Mucosa of rectum (tissue), 2 donors: ENCODE results near the gene ELMOD3.
"Not testable (repeated sequence)": the region's sequence is repeated elsewhere in the genome, so short reads cannot be mapped to it uniquely, and the experiment has no call there.

ENCODE experiments used
- H3K27ac ChIP-seq, 2 donors: one replicate each; pipeline ENCODE4 v1.7.0; 2013; ENCODE audit warnings: inconsistent platforms in 2 of 2, low read depth in 2 of 2, low read length in 2 of 2
- H3K27me3 ChIP-seq, 2 donors: one replicate each; pipeline ENCODE4 v1.7.0; 2013; ENCODE audit warnings: low read length in 2 of 2; ENCODE audit not compliant: control insufficient read depth in 2 of 2, insufficient read depth in 2 of 2
- H3K36me3 ChIP-seq, 2 donors: one replicate each; pipeline ENCODE4 v1.7.0; 2013; ENCODE audit warnings: low read length in 2 of 2; ENCODE audit not compliant: control insufficient read depth in 2 of 2, insufficient read depth in 2 of 2
- H3K4me1 ChIP-seq, 2 donors: one replicate each; pipeline ENCODE4 v1.7.0; 2013; ENCODE audit warnings: low read length in 2 of 2, mild to moderate bottlenecking in 1 of 2; ENCODE audit not compliant: control insufficient read depth in 2 of 2, insufficient read depth in 2 of 2
- H3K4me3 ChIP-seq, 2 donors: one replicate each; pipeline ENCODE4 v1.7.0; 2013; ENCODE audit warnings: low read length in 2 of 2
- H3K9ac ChIP-seq, 2 donors: one replicate each; pipeline ENCODE4 v1.7.0; 2013; ENCODE audit warnings: low read length in 2 of 2, low read depth in 1 of 2, mild to moderate bottlenecking in 1 of 2
- H3K9me3 ChIP-seq, 2 donors: one replicate each; pipeline ENCODE4 v1.7.0; 2013; ENCODE audit warnings: low read length in 2 of 2; ENCODE audit not compliant: control insufficient read depth in 2 of 2
- donor health status: healthy.
- donor health status: Normal muscosa, but diverticular disease.

The ELMOD3 gene

DNA sequence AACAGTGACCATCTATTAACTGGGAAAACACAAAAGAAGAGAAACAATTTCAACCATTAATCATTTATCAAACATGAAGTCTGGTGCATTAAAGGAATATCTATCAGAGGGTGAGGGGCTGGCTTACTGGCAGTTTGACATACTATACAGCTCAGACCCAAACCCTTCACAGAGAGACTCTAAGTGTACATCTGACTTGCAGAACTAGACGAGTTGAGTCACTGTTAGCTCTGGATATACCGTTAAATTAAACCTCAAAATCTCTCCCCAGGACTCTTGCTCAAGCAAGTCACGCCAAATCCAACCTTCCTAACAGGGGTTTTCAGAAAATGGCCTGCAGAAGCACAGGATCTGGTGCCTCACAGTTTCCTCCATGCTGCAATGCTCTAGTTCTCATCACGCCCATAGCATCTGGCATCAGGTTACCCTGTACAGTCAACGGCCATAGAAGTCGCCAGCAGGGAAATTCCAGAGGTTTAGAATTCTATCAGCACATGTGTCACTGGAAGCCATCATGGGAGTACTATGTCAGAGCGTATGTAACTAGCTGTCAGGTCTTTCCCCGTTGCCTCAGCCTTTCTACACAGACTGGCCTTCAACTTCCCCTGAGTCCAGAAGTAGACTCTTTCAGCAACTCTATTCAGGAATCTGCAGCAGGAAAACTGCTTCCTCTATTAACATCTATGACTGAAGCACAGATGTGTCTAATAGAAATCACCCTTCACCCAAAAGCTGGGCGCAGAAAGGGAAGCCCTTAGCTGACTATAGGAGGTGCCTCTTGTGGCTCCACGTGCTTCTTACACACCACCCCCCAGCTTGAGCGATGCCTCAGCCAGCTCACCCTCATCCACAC, 36.1 kb upstream of the ELMOD3 start:
- Histone ChIP-seq H3K4me3 (no peak overlapping the region), H3K9me3 (no peaks in the 10 kb centered on the region), H3K9ac (no peak overlapping the region), H3K27ac (no peak overlapping the region), H3K27me3 (no peaks in the 10 kb centered on the region), H3K4me1 (peaks cover 4 to 5% of the 10 kb centered on the region in 2 donors), H3K36me3 (peaks cover 60 to 77% of the 10 kb centered on the region in 2 donors)

- H3K9ac ChIP-seq = no peak overlapping the region
- no peaks in the 10 kb centered on the region for H3K9me3 ChIP-seq
- no peaks in the 10 kb centered on the region for H3K27me3 ChIP-seq
- no peak overlapping the region for H3K27ac ChIP-seq
- no peak overlapping the region for H3K4me3 ChIP-seq
- H3K36me3 ChIP-seq = peaks cover 63 to 82% of the 10 kb centered on the region in 2 donors
- H3K4me1 ChIP-seq = peaks cover 12 to 18% of the 10 kb centered on the region in 2 donors
Observed at GRCh38 chr2:85319796-85320195, 34.8 kb upstream of the ELMOD3 start.

- H3K27me3 ChIP-seq = no peaks in the 10 kb centered on the region
- no peak overlapping the region for H3K9ac ChIP-seq
- peaks cover 35 to 39% of the 10 kb centered on the region in 2 donors for H3K4me1 ChIP-seq
- no peaks in the 10 kb centered on the region for H3K9me3 ChIP-seq
- peak overlapping the region in 1 of 2 donors; percentile 31 for H3K4me3 ChIP-seq
- peaks cover 54 to 57% of the 10 kb centered on the region in 2 donors for H3K36me3 ChIP-seq
- H3K27ac ChIP-seq = no peak overlapping the region
Observed at GRCh38 chr2:85323351-85323987, 31.1 kb upstream of the ELMOD3 start.

DNA sequence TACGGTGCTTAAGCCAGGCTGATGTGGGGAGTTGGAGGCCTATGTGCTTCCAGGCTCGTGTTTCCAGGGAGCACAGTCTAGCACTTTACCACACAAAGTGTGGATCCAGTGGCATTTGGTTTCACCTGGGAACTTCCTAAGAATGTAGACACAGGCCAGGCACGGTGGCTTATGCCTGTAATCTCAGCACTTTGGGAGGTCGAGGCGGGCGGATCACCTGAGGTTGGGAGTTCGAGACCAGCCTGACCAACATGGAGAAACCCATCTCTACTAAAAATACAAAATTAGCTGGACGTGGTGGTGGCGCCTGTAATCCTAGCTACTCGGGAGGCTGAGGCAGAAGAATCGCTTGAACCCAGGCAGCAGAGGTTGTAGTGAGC, 30.6 kb upstream of the ELMOD3 start:
- peak overlapping the region in 1 of 2 donors; percentile 28 for H3K27ac ChIP-seq
- not testable (repeated sequence) for H3K27me3 ChIP-seq, H3K9me3 ChIP-seq, H3K9ac ChIP-seq
- peaks cover 52 to 53% of the 10 kb centered on the region in 2 donors for H3K36me3 ChIP-seq
- H3K4me3 ChIP-seq = peak overlapping the region in 1 of 2 donors; percentile 31
- peaks cover 35 to 39% of the 10 kb centered on the region in 2 donors for H3K4me1 ChIP-seq

DNA sequence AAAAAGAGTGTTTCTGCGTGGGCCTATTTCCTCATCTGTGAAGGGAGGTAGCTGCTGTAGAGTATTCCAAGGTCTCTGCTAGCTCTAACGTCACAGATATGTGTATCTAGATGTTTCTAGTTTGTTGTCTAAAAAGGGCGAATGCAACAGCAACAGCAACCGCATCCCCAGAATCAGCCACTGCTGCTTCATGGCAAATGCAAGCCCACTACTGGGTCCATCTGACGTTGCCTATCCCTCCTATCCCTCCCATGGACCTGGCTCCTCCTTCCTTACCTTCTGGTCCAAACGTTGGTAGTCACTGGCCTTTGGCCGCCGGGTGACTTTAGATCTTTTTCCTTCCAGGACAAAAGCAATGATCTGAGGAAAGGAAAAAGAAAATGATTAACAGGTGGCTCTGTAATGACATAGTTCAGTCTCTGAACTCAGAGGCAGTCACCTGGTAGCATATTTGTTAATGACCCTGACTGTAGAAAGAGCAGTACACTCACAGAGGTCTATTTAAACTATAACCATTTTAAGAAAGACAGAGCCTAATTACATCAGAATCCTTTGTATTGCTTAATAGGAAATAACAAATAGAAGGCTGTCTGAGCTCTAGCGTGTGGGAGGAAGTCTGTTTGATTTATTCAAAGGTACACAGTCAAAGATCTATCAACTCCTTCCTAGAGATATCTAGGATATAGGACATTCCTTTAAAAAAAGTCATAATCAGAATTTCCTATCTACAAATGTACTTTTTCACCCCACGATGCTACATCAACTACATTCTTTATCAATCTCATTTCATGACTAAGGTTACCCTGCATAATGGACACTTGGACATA, 29.7 kb upstream of the ELMOD3 start:
- Histone ChIP-seq H3K9me3 (no peaks in the 10 kb centered on the region), H3K27me3 (no peaks in the 10 kb centered on the region), H3K4me3 (peak overlapping the region; percentile 99), H3K27ac (peak overlapping the region; percentile 28 to 53), H3K4me1 (peaks cover 32 to 39% of the 10 kb centered on the region in 2 donors), H3K36me3 (peaks cover 45 to 46% of the 10 kb centered on the region in 2 donors), H3K9ac (peak overlapping the region; percentile 1 to 98)

DNA sequence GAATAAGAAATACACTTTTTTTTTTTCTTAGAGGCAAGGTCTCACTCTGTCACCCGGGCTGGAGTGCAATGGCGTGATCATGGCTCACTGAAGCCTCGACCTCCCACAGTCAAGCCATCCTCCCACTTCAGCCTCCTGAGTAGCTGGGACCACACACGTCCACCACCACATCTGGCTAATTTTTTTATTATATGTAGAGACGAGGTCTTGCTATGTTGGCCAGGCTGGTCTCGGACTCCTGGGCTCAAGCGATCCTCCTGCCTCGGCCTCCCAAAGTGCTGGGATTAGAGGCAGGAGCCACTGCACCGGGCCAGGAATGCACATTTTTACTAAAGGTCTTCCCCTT, 29.1 kb upstream of the ELMOD3 start:
- Histone ChIP-seq H3K9ac (peak overlapping the region; percentile 95 to 98), H3K9me3 (no peaks in the 10 kb centered on the region), H3K27ac (peak overlapping the region; percentile 28 to 53), H3K36me3 (peaks cover 40% of the 10 kb centered on the region in 2 donors), H3K4me3 (peak overlapping the region; percentile 99), H3K4me1 (peaks cover 32 to 39% of the 10 kb centered on the region in 2 donors), H3K27me3 (no peaks in the 10 kb centered on the region)

DNA sequence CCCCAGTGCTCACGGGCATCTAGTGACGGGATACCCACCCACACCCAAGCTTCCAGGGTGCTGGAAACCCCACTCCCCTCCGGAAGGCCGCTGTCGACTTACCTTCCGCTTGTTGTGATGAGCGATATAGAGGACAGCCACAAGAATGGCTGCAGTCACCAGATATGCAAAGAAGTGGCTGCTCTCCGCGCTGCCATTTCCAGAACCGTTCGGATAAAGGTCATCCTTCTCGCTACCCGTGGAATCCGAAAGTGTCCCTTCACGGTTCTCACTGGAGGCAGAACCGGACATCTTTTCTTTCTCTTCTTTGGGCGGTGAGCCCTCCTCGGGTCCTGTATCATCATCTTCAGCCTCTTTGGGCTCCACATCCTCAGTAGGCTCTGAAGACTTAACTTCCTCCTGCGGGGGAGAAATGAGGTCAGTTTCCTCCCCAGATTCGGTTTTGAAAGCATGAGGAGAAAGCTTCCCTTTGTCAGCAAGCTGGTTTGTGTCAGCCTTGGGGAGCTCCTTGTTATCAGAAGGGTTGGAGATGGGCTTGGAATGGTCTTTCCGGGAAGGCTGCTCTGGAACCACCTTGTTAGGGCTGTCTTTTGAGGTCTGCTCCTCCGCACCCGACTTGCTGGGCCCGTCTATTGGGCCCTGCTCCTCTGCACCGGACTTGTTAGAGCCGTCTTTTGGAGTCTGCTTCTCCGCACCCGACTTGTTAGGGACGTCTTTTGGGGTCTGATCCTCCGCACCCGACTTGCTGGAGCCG, 28.0 kb upstream of the ELMOD3 start:
- Histone ChIP-seq H3K9ac (peak overlapping the region; percentile 95 to 98), H3K9me3 (no peaks in the 10 kb centered on the region), H3K4me1 (peaks cover 32 to 39% of the 10 kb centered on the region in 2 donors), H3K27me3 (no peaks in the 10 kb centered on the region), H3K36me3 (peaks cover 28 to 29% of the 10 kb centered on the region in 2 donors), H3K27ac (peak overlapping the region; percentile 97 to 99), H3K4me3 (peak overlapping the region; percentile 99)

GRCh38 chr2:85327160-85327821, 27.3 kb upstream of the ELMOD3 start:
- Histone ChIP-seq H3K4me1 (peaks cover 32 to 39% of the 10 kb centered on the region in 2 donors), H3K4me3 (peak overlapping the region; percentile 99), H3K27ac (peak overlapping the region; percentile 97 to 99)

More at GRCh38 chr2:85327160-85327821, 27.3 kb upstream of the ELMOD3 start:
- peak overlapping the region; percentile 95 to 98 for H3K9ac ChIP-seq
- no peaks in the 10 kb centered on the region for H3K9me3 ChIP-seq
- peaks cover 21 to 22% of the 10 kb centered on the region in 2 donors for H3K36me3 ChIP-seq
- no peaks in the 10 kb centered on the region for H3K27me3 ChIP-seq
